Measurements from ENCODE around the gene BEST1. TPM values are rescaled to one million over a fixed set of nuclear protein-coding genes. Genes with fewer than 3 reads are reported as not detected.

Gene BEST1
- total RNA-seq (2014; rRNA removed; shearing (Covaris generic)) (4.7 and 5.1 TPM in 2 replicates), polyA plus RNA-seq (2016; fragmentation: Nextera tagmentation; extraction: Ambion mirVana) (3.1 and 3.9 TPM in 2 replicates)

DNA sequence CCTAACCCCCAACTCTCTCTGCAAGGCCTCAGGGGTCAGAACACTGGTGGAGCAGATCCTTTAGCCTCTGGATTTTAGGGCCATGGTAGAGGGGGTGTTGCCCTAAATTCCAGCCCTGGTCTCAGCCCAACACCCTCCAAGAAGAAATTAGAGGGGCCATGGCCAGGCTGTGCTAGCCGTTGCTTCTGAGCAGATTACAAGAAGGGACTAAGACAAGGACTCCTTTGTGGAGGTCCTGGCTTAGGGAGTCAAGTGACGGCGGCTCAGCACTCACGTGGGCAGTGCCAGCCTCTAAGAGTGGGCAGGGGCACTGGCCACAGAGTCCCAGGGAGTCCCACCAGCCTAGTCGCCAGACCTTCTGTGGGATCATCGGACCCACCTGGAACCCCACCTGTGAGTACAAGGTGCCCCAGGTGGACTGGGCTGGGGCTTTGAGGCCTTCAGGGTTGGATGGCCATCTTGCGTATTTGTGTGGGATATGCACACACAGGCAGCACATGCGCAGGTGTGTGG is at the start of gene BEST1:
TSS of gene BEST1 (plus strand) at position 317 of the 513 bp plus-strand sequence. CDS start 1,456 bp downstream, outside the sequence.
- no peak for DNase-seq
- H3K9me2 ChIP-seq (ENCODE audit: insufficient read depth): no peaks in the 10 kb centered on the region
- H3K9ac ChIP-seq: peak within 1 kb of the TSS; percentile 69
- no peaks in the 10 kb centered on the region for H3K27me3 ChIP-seq (replicated peaks; ENCODE audit: insufficient read depth)
- H3K79me2 ChIP-seq (ENCODE audit: insufficient read depth): no peaks in the 10 kb centered on the region
- H3K4me3 ChIP-seq: no peak within 1 kb of the TSS
- H3K4me2 ChIP-seq (ENCODE audit: unreplicated experiment): peak within 1 kb of the TSS; percentile 46
- no peaks in the 10 kb centered on the region for H4K20me1 ChIP-seq (ENCODE audit: insufficient read depth)
- peaks cover 10% of the 10 kb centered on the region for H3F3A ChIP-seq (ENCODE audit: insufficient read depth)
- H3K27ac ChIP-seq: peak within 1 kb of the TSS; percentile 75
- peaks cover 27% of the 10 kb centered on the region for H3K4me1 ChIP-seq (ENCODE audit: insufficient read depth)
- 96 to 97% methylated on average over 5 to 8 of the region's 8 CpGs for WGBS, 2 experiments (ENCODE audit: low coverage in 1 of 2, low lambda C conversion rate in 2 of 2, missing lambda C conversion rate in 2 of 2)
- no peaks in the 10 kb centered on the region for H3K9me3 ChIP-seq (ENCODE audit: low read depth)
- H2AFZ ChIP-seq: peak within 1 kb of the TSS; percentile 61
- TF ChIP-seq EZH2 (IDR thresholded peaks at IDR 0.05; ENCODE audit: insufficient read depth, poor library complexity, severe bottlenecking) (no peak), EZH2phosphoT487 (IDR thresholded peaks at IDR 0.05; ENCODE audit: insufficient read depth, low read depth) (no peak)
- in situ Hi-C loops (cut with MboI): no loop called here
- no peaks in the 10 kb centered on the region for H3K36me3 ChIP-seq (ENCODE audit: low read depth)

DNA sequence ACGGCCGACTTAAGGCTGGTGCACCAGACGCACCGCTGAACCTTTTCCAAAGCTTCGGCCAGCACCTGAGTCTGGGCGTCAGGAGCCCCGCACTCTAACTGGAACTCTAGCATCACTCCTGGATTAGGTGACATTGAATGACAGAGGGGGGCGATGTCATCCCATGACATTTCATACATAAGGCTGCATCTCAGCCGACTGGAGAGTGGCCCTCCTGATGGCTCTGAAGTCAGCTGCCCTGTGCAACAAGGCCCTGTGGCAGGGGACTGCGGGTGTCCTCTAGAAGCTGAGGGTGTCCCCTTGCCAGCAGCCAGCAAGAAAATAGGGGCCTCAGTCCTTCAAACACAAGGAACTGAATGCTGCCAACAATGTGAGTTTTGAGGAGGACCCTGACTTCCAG is 48.8 kb upstream of the BEST1 start:
- no peaks in the 10 kb centered on the region for H3K36me3 ChIP-seq (ENCODE audit: low read depth)
- no peaks in the 10 kb centered on the region for H3K27me3 ChIP-seq (replicated peaks; ENCODE audit: insufficient read depth)
- no peaks in the 10 kb centered on the region for H3F3A ChIP-seq (ENCODE audit: insufficient read depth)
- in situ Hi-C loops (cut with MboI): no loop called here
- no peak overlapping the region for H3K4me2 ChIP-seq (ENCODE audit: unreplicated experiment)
- no peaks in the 10 kb centered on the region for H4K20me1 ChIP-seq (ENCODE audit: insufficient read depth)
- H3K4me1 ChIP-seq (ENCODE audit: insufficient read depth): no peaks in the 10 kb centered on the region
- WGBS, 2 experiments (ENCODE audit: low coverage in 1 of 2, low lambda C conversion rate in 2 of 2, missing lambda C conversion rate in 2 of 2): 75 to 87% methylated on average over 10 of the region's 10 CpGs
- H3K27ac ChIP-seq: no peak overlapping the region
- no peak overlapping the region for H3K4me3 ChIP-seq
- TF ChIP-seq EZH2phosphoT487 (IDR thresholded peaks at IDR 0.05; ENCODE audit: insufficient read depth, low read depth): no peak
- TF ChIP-seq EZH2 (IDR thresholded peaks at IDR 0.05; ENCODE audit: insufficient read depth, poor library complexity, severe bottlenecking): no peak
- H3K9me2 ChIP-seq (ENCODE audit: insufficient read depth): no peaks in the 10 kb centered on the region
- H3K9me3 ChIP-seq (ENCODE audit: low read depth): no peaks in the 10 kb centered on the region
- H3K9ac ChIP-seq: no peak overlapping the region
- no peak overlapping the region for H2AFZ ChIP-seq
- no peaks in the 10 kb centered on the region for H3K79me2 ChIP-seq (ENCODE audit: insufficient read depth)
- no peak for DNase-seq

DNA sequence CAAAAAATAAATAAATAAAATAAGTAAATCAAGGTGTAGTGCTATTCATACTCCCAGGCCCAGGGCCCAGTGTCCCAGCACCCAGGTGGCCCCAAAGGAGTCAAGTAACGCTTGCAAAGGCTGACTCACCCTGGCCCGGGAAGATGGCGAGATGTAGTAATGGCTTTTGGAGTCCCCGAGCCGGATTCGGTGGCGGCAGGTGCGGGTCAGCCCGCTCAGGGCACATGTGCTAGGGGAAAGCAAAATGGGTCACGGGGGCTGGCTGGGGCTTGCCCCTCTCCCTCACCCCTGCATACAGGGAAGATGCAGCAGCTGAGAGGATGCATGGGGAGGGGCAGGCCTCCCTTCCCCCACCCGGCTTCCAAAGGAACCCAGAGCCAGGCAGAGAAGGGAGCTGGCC is 47.8 kb upstream of the BEST1 start:
- Histone ChIP-seq H3K4me2 (ENCODE audit: unreplicated experiment) (no peak overlapping the region), H3K36me3 (ENCODE audit: low read depth) (no peaks in the 10 kb centered on the region), H3K27ac (no peak overlapping the region), H3F3A (ENCODE audit: insufficient read depth) (no peaks in the 10 kb centered on the region), H3K27me3 (replicated peaks; ENCODE audit: insufficient read depth) (no peaks in the 10 kb centered on the region), H3K4me3 (no peak overlapping the region), H3K9ac (no peak overlapping the region), H4K20me1 (ENCODE audit: insufficient read depth) (no peaks in the 10 kb centered on the region), H3K9me2 (ENCODE audit: insufficient read depth) (no peaks in the 10 kb centered on the region), H2AFZ (no peak overlapping the region), H3K79me2 (ENCODE audit: insufficient read depth) (no peaks in the 10 kb centered on the region), H3K9me3 (ENCODE audit: low read depth) (no peaks in the 10 kb centered on the region), H3K4me1 (ENCODE audit: insufficient read depth) (no peaks in the 10 kb centered on the region)
- TF ChIP-seq EZH2 (IDR thresholded peaks at IDR 0.05; ENCODE audit: insufficient read depth, poor library complexity, severe bottlenecking): no peak
- no peak for TF ChIP-seq EZH2phosphoT487 (IDR thresholded peaks at IDR 0.05; ENCODE audit: insufficient read depth, low read depth)
- WGBS, 2 experiments (ENCODE audit: low coverage in 1 of 2, low lambda C conversion rate in 2 of 2, missing lambda C conversion rate in 2 of 2): 74 to 86% methylated on average over 10 to 11 of the region's 11 CpGs
- DNase-seq: no peak
- in situ Hi-C loops (cut with MboI): no loop called here

DNA sequence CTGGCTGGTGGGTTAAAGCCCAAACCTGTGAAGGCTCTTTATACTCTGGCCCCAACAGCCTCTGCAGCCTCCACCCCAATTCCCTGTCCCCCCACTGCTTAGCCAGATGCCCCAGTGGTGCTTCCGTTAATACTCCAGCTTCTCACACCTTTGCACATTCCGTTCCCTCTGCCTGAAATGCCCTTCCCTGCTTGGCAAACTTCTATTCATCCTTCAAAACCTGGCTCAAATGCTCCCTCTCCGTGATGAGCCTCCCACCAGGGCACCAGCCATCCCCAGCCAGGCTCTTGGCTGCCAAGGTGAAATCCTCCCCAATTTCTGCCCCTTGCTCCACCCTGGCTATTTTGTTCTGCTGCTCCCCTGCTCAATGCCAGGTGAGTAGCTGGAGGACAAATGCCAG is 46.3 kb upstream of the BEST1 start:
- Histone ChIP-seq H3K36me3 (ENCODE audit: low read depth) (no peaks in the 10 kb centered on the region), H3F3A (ENCODE audit: insufficient read depth) (no peaks in the 10 kb centered on the region), H3K4me3 (no peak overlapping the region), H3K27ac (no peak overlapping the region), H3K79me2 (ENCODE audit: insufficient read depth) (no peaks in the 10 kb centered on the region), H4K20me1 (ENCODE audit: insufficient read depth) (no peaks in the 10 kb centered on the region), H3K4me2 (ENCODE audit: unreplicated experiment) (no peak overlapping the region), H3K27me3 (replicated peaks; ENCODE audit: insufficient read depth) (no peaks in the 10 kb centered on the region), H3K9me2 (ENCODE audit: insufficient read depth) (no peaks in the 10 kb centered on the region), H2AFZ (no peak overlapping the region), H3K9ac (no peak overlapping the region), H3K4me1 (ENCODE audit: insufficient read depth) (no peaks in the 10 kb centered on the region), H3K9me3 (ENCODE audit: low read depth) (no peaks in the 10 kb centered on the region)
- in situ Hi-C loops (cut with MboI): no loop called here
- WGBS, 2 experiments (ENCODE audit: low coverage in 1 of 2, low lambda C conversion rate in 2 of 2, missing lambda C conversion rate in 2 of 2): 91 to 94% methylated on average over 3 of the region's 3 CpGs
- TF ChIP-seq EZH2 (IDR thresholded peaks at IDR 0.05; ENCODE audit: insufficient read depth, poor library complexity, severe bottlenecking) (no peak), EZH2phosphoT487 (IDR thresholded peaks at IDR 0.05; ENCODE audit: insufficient read depth, low read depth) (no peak)
- no peak for DNase-seq

All from GM23248 (cell line).